ENCODE measurements around the gene KIRREL3.
A peak's percentile ranks its signal among the peaks of the same experiment; 100 is the strongest.

Gene KIRREL3

GRCh38 chr11:126587541-126587940 is 413.0 kb downstream of the KIRREL3 start:
- Histone ChIP-seq H3K9me3 (ENCODE audit: control insufficient read depth, insufficient read depth, low read length) (no peaks in the 10 kb centered on the region), H3K4me3 (ENCODE audit: low read depth, low read length) (no peak overlapping the region), H3K27ac (ENCODE audit: low read depth, low read length) (no peak overlapping the region), H3K4me1 (ENCODE audit: control insufficient read depth, insufficient read depth, low read length) (peaks cover 47% of the 10 kb centered on the region), H3K27me3 (ENCODE audit: control insufficient read depth, insufficient read depth, low read length) (no peaks in the 10 kb centered on the region; the same call in 1 of the 2 replicates), H3K9ac (ENCODE audit: low read depth, low read length) (no peak overlapping the region), H3K36me3 (ENCODE audit: control insufficient read depth, insufficient read depth, low read length) (no peaks in the 10 kb centered on the region)

- peak overlapping the region; percentile 12; the same call in 1 of the 2 replicates for H3K4me3 ChIP-seq (ENCODE audit: low read depth, low read length)
- H3K9me3 ChIP-seq (ENCODE audit: control insufficient read depth, insufficient read depth, low read length): no peaks in the 10 kb centered on the region
- H3K27ac ChIP-seq (ENCODE audit: low read depth, low read length): peak overlapping the region; percentile 59
- H3K27me3 ChIP-seq (ENCODE audit: control insufficient read depth, insufficient read depth, low read length): no peaks in the 10 kb centered on the region; the same call in 1 of the 2 replicates
- peak overlapping the region; percentile 4; the same call in 1 of the 2 replicates for H3K9ac ChIP-seq (ENCODE audit: low read depth, low read length)
- H3K36me3 ChIP-seq (ENCODE audit: control insufficient read depth, insufficient read depth, low read length): no peaks in the 10 kb centered on the region
- H3K4me1 ChIP-seq (ENCODE audit: control insufficient read depth, insufficient read depth, low read length): peaks cover 42% of the 10 kb centered on the region
These were observed 414.6 kb downstream of the KIRREL3 start for GRCh38 chr11:126585774-126586491.

- H3K27me3 ChIP-seq (ENCODE audit: control insufficient read depth, insufficient read depth, low read length): no peaks in the 10 kb centered on the region; the same call in 1 of the 2 replicates
- H3K4me3 ChIP-seq (ENCODE audit: low read depth, low read length): no peak overlapping the region
- H3K9ac ChIP-seq (ENCODE audit: low read depth, low read length): no peak overlapping the region
- H3K9me3 ChIP-seq (ENCODE audit: control insufficient read depth, insufficient read depth, low read length): no peaks in the 10 kb centered on the region
- peaks cover 42% of the 10 kb centered on the region for H3K4me1 ChIP-seq (ENCODE audit: control insufficient read depth, insufficient read depth, low read length)
- H3K27ac ChIP-seq (ENCODE audit: low read depth, low read length): peak overlapping the region; percentile 59
- no peaks in the 10 kb centered on the region for H3K36me3 ChIP-seq (ENCODE audit: control insufficient read depth, insufficient read depth, low read length)
These were observed 415.2 kb downstream of the KIRREL3 start for GRCh38 chr11:126585388-126585773.

GRCh38 chr11:126583594-126584427 is 416.8 kb downstream of the KIRREL3 start:
- Histone ChIP-seq H3K4me3 (ENCODE audit: low read depth, low read length) (no peak overlapping the region), H3K36me3 (ENCODE audit: control insufficient read depth, insufficient read depth, low read length) (no peaks in the 10 kb centered on the region), H3K9ac (ENCODE audit: low read depth, low read length) (no peak overlapping the region), H3K27ac (ENCODE audit: low read depth, low read length) (no peak overlapping the region), H3K27me3 (ENCODE audit: control insufficient read depth, insufficient read depth, low read length) (no peaks in the 10 kb centered on the region; the same call in 1 of the 2 replicates), H3K4me1 (ENCODE audit: control insufficient read depth, insufficient read depth, low read length) (peaks cover 34% of the 10 kb centered on the region), H3K9me3 (ENCODE audit: control insufficient read depth, insufficient read depth, low read length) (no peaks in the 10 kb centered on the region)

GRCh38 chr11:126583101-126583500 is 417.5 kb downstream of the KIRREL3 start:
- Histone ChIP-seq H3K9ac (ENCODE audit: low read depth, low read length) (no peak overlapping the region), H3K36me3 (ENCODE audit: control insufficient read depth, insufficient read depth, low read length) (no peaks in the 10 kb centered on the region), H3K4me3 (ENCODE audit: low read depth, low read length) (no peak overlapping the region), H3K4me1 (ENCODE audit: control insufficient read depth, insufficient read depth, low read length) (peaks cover 27% of the 10 kb centered on the region), H3K9me3 (ENCODE audit: control insufficient read depth, insufficient read depth, low read length) (no peaks in the 10 kb centered on the region), H3K27me3 (ENCODE audit: control insufficient read depth, insufficient read depth, low read length) (no peaks in the 10 kb centered on the region; the same call in 1 of the 2 replicates), H3K27ac (ENCODE audit: low read depth, low read length) (no peak overlapping the region)

- Histone ChIP-seq H3K4me3 (ENCODE audit: low read depth, low read length) (no peak overlapping the region), H3K4me1 (ENCODE audit: control insufficient read depth, insufficient read depth, low read length) (peaks cover 18% of the 10 kb centered on the region), H3K9me3 (ENCODE audit: control insufficient read depth, insufficient read depth, low read length) (no peaks in the 10 kb centered on the region), H3K36me3 (ENCODE audit: control insufficient read depth, insufficient read depth, low read length) (no peaks in the 10 kb centered on the region), H3K27ac (ENCODE audit: low read depth, low read length) (no peak overlapping the region), H3K27me3 (ENCODE audit: control insufficient read depth, insufficient read depth, low read length) (no peaks in the 10 kb centered on the region; the same call in 1 of the 2 replicates), H3K9ac (ENCODE audit: low read depth, low read length) (no peak overlapping the region)
These were observed 418.5 kb downstream of the KIRREL3 start for GRCh38 chr11:126581871-126582648.

- peaks cover 6% of the 10 kb centered on the region for H3K27me3 ChIP-seq (ENCODE audit: control insufficient read depth, insufficient read depth, low read length)
- H3K36me3 ChIP-seq (ENCODE audit: control insufficient read depth, insufficient read depth, low read length): no peaks in the 10 kb centered on the region
- no peak overlapping the region for H3K9ac ChIP-seq (ENCODE audit: low read depth, low read length)
- H3K4me1 ChIP-seq (ENCODE audit: control insufficient read depth, insufficient read depth, low read length): 0 out of 2 replicates have a peak, but pooled peaks cover 5% of the 10 kb centered on the region
- no peak overlapping the region for H3K27ac ChIP-seq (ENCODE audit: low read depth, low read length)
- no peaks in the 10 kb centered on the region for H3K9me3 ChIP-seq (ENCODE audit: control insufficient read depth, insufficient read depth, low read length)
- no peak overlapping the region for H3K4me3 ChIP-seq (ENCODE audit: low read depth, low read length)
These were observed 422.1 kb downstream of the KIRREL3 start for GRCh38 chr11:126578426-126578825.

GRCh38 chr11:126578021-126578420 is 422.5 kb downstream of the KIRREL3 start:
- Histone ChIP-seq H3K27me3 (ENCODE audit: control insufficient read depth, insufficient read depth, low read length) (peaks cover 6% of the 10 kb centered on the region), H3K4me1 (ENCODE audit: control insufficient read depth, insufficient read depth, low read length) (0 out of 2 replicates have a peak, but pooled peaks cover 5% of the 10 kb centered on the region), H3K9ac (ENCODE audit: low read depth, low read length) (no peak overlapping the region), H3K4me3 (ENCODE audit: low read depth, low read length) (no peak overlapping the region), H3K27ac (ENCODE audit: low read depth, low read length) (no peak overlapping the region), H3K9me3 (ENCODE audit: control insufficient read depth, insufficient read depth, low read length) (no peaks in the 10 kb centered on the region), H3K36me3 (ENCODE audit: control insufficient read depth, insufficient read depth, low read length) (no peaks in the 10 kb centered on the region)

GRCh38 chr11:126575849-126576248 is 424.7 kb downstream of the KIRREL3 start:
- H3K9ac ChIP-seq (ENCODE audit: low read depth, low read length): no peak overlapping the region
- no peak overlapping the region for H3K4me3 ChIP-seq (ENCODE audit: low read depth, low read length)
- H3K27me3 ChIP-seq (ENCODE audit: control insufficient read depth, insufficient read depth, low read length): peaks cover 6% of the 10 kb centered on the region
- 0 out of 2 replicates have a peak, but pooled peaks cover 5% of the 10 kb centered on the region for H3K4me1 ChIP-seq (ENCODE audit: control insufficient read depth, insufficient read depth, low read length)
- H3K36me3 ChIP-seq (ENCODE audit: control insufficient read depth, insufficient read depth, low read length): no peaks in the 10 kb centered on the region
- H3K9me3 ChIP-seq (ENCODE audit: control insufficient read depth, insufficient read depth, low read length): no peaks in the 10 kb centered on the region
- no peak overlapping the region for H3K27ac ChIP-seq (ENCODE audit: low read depth, low read length)

- Histone ChIP-seq H3K4me3 (ENCODE audit: low read depth, low read length) (no peak overlapping the region), H3K36me3 (ENCODE audit: control insufficient read depth, insufficient read depth, low read length) (no peaks in the 10 kb centered on the region), H3K27me3 (ENCODE audit: control insufficient read depth, insufficient read depth, low read length) (peaks cover 6% of the 10 kb centered on the region), H3K9ac (ENCODE audit: low read depth, low read length) (no peak overlapping the region), H3K9me3 (ENCODE audit: control insufficient read depth, insufficient read depth, low read length) (no peaks in the 10 kb centered on the region), H3K27ac (ENCODE audit: low read depth, low read length) (no peak overlapping the region), H3K4me1 (ENCODE audit: control insufficient read depth, insufficient read depth, low read length) (0 out of 2 replicates have a peak, but pooled peaks cover 5% of the 10 kb centered on the region)
These were observed 427.1 kb downstream of the KIRREL3 start for GRCh38 chr11:126573325-126573978.

Data from HUES48 (cell line).